WTC11 (cell line): Measurements from ENCODE around the gene HAUS2. TPM values are rescaled to one million over a fixed set of nuclear protein-coding genes. Genes with fewer than 3 reads are reported as not detected.

ENCODE experiments used
- ATAC-seq: fragments of 200-7000 bp; cut with Tn5 transposase; 2 replicates; pipeline ENCODE4 v1.10.0; 2021; ENCODE audit warnings: mild to moderate bottlenecking, moderate library complexity
- CTCF ChIA-PET: fragments of 300-600 bp; sonication (Branson Sonifier 250); formaldehyde crosslinking; loops from one replicate; lab custom pipeline; 2021; ENCODE audit warnings: antibody characterized with exemption; lab: Charles Lee
- POLR2A ChIA-PET: fragments of 350-600 bp; sonication (Branson Sonifier 250); formaldehyde crosslinking; loops from one replicate; lab custom pipeline; 2021; ENCODE audit warnings: antibody characterized with exemption; lab: Charles Lee
- DNase-seq: peaks from one replicate; pipeline ENCODE4 v3.0.0; 2021; ENCODE audit warnings: low spot score
- H3K27ac Mint-ChIP-seq: 2 replicates; pipeline ENCODE4 v1.8.0; 2021; ENCODE audit warnings: mixed read lengths
- H3K27me3 Mint-ChIP-seq: 2 replicates; pipeline ENCODE4 v1.8.0; 2021; ENCODE audit warnings: low read depth, mild to moderate bottlenecking, moderate library complexity, mixed read lengths
- H3K36me3 Mint-ChIP-seq: 2 replicates; pipeline ENCODE4 v1.8.0; 2021; ENCODE audit warnings: mixed read lengths
- H3K4me1 Mint-ChIP-seq: 2 replicates; pipeline ENCODE4 v1.8.0; 2022; ENCODE audit warnings: mixed read lengths
- H3K4me3 Mint-ChIP-seq: 2 replicates; pipeline ENCODE4 v1.8.0; 2021; ENCODE audit warnings: mild to moderate bottlenecking, moderate library complexity, mixed read lengths
- H3K9me3 Mint-ChIP-seq: 2 replicates; pipeline ENCODE4 v1.8.0; 2021; ENCODE audit warnings: mixed read lengths
- ATF2 ChIP-seq: sonication (generic); formaldehyde crosslinking; IDR thresholded peaks from 2 replicates; pipeline ENCODE4 v1.8.1; 2022; ENCODE audit warnings: low read depth, missing genetic modification reagents, borderline replicate concordance
- ATF6 ChIP-seq: sonication (generic); formaldehyde crosslinking; IDR thresholded peaks from 2 replicates; pipeline ENCODE4 v1.8.1; 2023; ENCODE audit warnings: mild to moderate bottlenecking, missing genetic modification reagents
- CDX4 ChIP-seq: fragments of 250-450 bp; sonication (Bioruptor Pico); IDR thresholded peaks from 2 replicates; pipeline ENCODE4 v1.9.0; 2021; ENCODE audit warnings: moderate library complexity, mild to moderate bottlenecking, inconsistent platforms, borderline replicate concordance
- CREB1 ChIP-seq: sonication (generic); formaldehyde crosslinking; IDR thresholded peaks from 2 replicates; pipeline ENCODE4 v1.8.0; 2023; ENCODE audit warnings: mild to moderate bottlenecking, missing genetic modification reagents
- GRHL2 ChIP-seq: fragments of 250-450 bp; sonication (Bioruptor Pico); IDR thresholded peaks from 2 replicates; pipeline ENCODE4 v1.8.0; 2022; ENCODE audit warnings: mild to moderate bottlenecking, moderate library complexity; ENCODE audit not compliant: insufficient replicate concordance, severe bottlenecking
- GTF2I ChIP-seq: fragments of 250-450 bp; sonication (Bioruptor Pico); conservative IDR thresholded peaks from 2 replicates; pipeline ENCODE4 v1.4.0; 2021; ENCODE audit warnings: mild to moderate bottlenecking
- HMGXB4 ChIP-seq: sonication (generic); formaldehyde crosslinking; IDR thresholded peaks from 2 replicates; pipeline ENCODE4 v1.8.1; 2023; ENCODE audit warnings: mild to moderate bottlenecking, moderate library complexity, missing genetic modification reagents
- IRF1 ChIP-seq: sonication (generic); formaldehyde crosslinking; IDR thresholded peaks from 2 replicates; pipeline ENCODE4 v1.8.0; 2023; ENCODE audit warnings: missing genetic modification reagents
- MXD4 ChIP-seq: fragments of 250-450 bp; sonication (Bioruptor Pico); IDR thresholded peaks from 2 replicates; pipeline ENCODE4 v1.8.0; 2021; ENCODE audit warnings: mild to moderate bottlenecking, moderate library complexity, borderline replicate concordance
- NFE2L1 ChIP-seq: sonication (generic); formaldehyde crosslinking; IDR thresholded peaks from 2 replicates; pipeline ENCODE4 v1.8.1; 2023; ENCODE audit warnings: missing genetic modification reagents
- NFYB ChIP-seq: sonication (generic); formaldehyde crosslinking; conservative IDR thresholded peaks from 2 replicates; pipeline ENCODE4 v1.8.0; 2022; ENCODE audit warnings: low read depth, missing genetic modification reagents
- OVOL2 ChIP-seq: fragments of 250-450 bp; sonication (Bioruptor Pico); IDR thresholded peaks from 2 replicates; pipeline ENCODE4 v1.9.0; 2021; ENCODE audit warnings: mild to moderate bottlenecking, borderline replicate concordance
- PREB ChIP-seq: sonication (generic); formaldehyde crosslinking; IDR thresholded peaks from 2 replicates; pipeline ENCODE4 v1.8.1; 2022; ENCODE audit warnings: mild to moderate bottlenecking, missing genetic modification reagents, moderate library complexity, borderline replicate concordance
- PRRX2 ChIP-seq: fragments of 250-450 bp; sonication (Bioruptor Pico); IDR thresholded peaks from 2 replicates; pipeline ENCODE4 v1.8.0; 2021; ENCODE audit warnings: mild to moderate bottlenecking
- RORB ChIP-seq: fragments of 250-450 bp; sonication (Bioruptor Pico); IDR thresholded peaks from 2 replicates; pipeline ENCODE4 v1.9.0; 2021; ENCODE audit warnings: mild to moderate bottlenecking
- SOX15 ChIP-seq: fragments of 250-450 bp; sonication (Bioruptor Pico); IDR thresholded peaks from 2 replicates; pipeline ENCODE4 v1.9.0; 2021; ENCODE audit warnings: mild to moderate bottlenecking
- SP1 ChIP-seq: sonication (generic); formaldehyde crosslinking; conservative IDR thresholded peaks from 2 replicates; pipeline ENCODE4 v1.8.1; 2022; ENCODE audit warnings: missing genetic modification reagents
- TEAD1 ChIP-seq: sonication (generic); formaldehyde crosslinking; IDR thresholded peaks from 2 replicates; pipeline ENCODE4 v1.8.0; 2022; ENCODE audit warnings: mild to moderate bottlenecking, missing genetic modification reagents
- TEAD4 ChIP-seq: sonication (generic); formaldehyde crosslinking; IDR thresholded peaks from 2 replicates; pipeline ENCODE4 v1.8.0; 2022; ENCODE audit warnings: mild to moderate bottlenecking, missing genetic modification reagents
- ZMAT4 ChIP-seq: fragments of 250-450 bp; sonication (Bioruptor Pico); IDR thresholded peaks from 2 replicates; pipeline ENCODE4 v1.9.0; 2021; ENCODE audit warnings: mild to moderate bottlenecking
- ZNF263 ChIP-seq: sonication (generic); formaldehyde crosslinking; IDR thresholded peaks from 2 replicates; pipeline ENCODE4 v1.8.1; 2022; ENCODE audit warnings: low read depth, mild to moderate bottlenecking, moderate library complexity, missing genetic modification reagents
- ZNF425 ChIP-seq: fragments of 250-450 bp; sonication (Bioruptor Pico); conservative IDR thresholded peaks from 2 replicates; pipeline ENCODE4 v1.9.0; 2021; ENCODE audit warnings: mild to moderate bottlenecking
- ZNF512 ChIP-seq: sonication (generic); formaldehyde crosslinking; IDR thresholded peaks from 2 replicates; pipeline ENCODE4 v1.8.1; 2022; ENCODE audit warnings: missing genetic modification reagents, borderline replicate concordance
- total RNA-seq: library from RNA; stranded (reverse); gene quantifications from 3 replicates; pipeline ENCODE4 v1.2.3, GENCODE V29; 2021

HAUS2 gene
- total RNA-seq, 1 experiment from 2014 or later, result 17.9 TPM

GRCh38 chr15:42533246-42533645 lies 15.4 kb upstream of the HAUS2 start (continued):
- no peak for TF ChIP-seq PREB (CRISPR knock-in tag)
- no peak for TF ChIP-seq RORB (CRISPR knock-in tag)
- no peak for TF ChIP-seq IRF1
- no peak for TF ChIP-seq ZNF425 (CRISPR knock-in tag)
- no peak for TF ChIP-seq ATF6 (CRISPR knock-in tag)
- no peak for TF ChIP-seq MXD4 (CRISPR knock-in tag)
- TF ChIP-seq TEAD1 (CRISPR knock-in tag), result no peak
- TF ChIP-seq CDX4, result no peak
- no peak for TF ChIP-seq NFYB
- no peak for TF ChIP-seq CREB1
- TF ChIP-seq OVOL2 (CRISPR knock-in tag), result no peak
- no peak for TF ChIP-seq ZMAT4

GRCh38 chr15:42544853-42545629 lies 3.6 kb upstream of the HAUS2 start:
- no peaks in the 10 kb centered on the region for H3K27me3 Mint-ChIP-seq
- CTCF ChIA-PET, result no interaction called here
- no peak overlapping the region for H3K4me3 Mint-ChIP-seq
- H3K9me3 Mint-ChIP-seq, result no peaks in the 10 kb centered on the region
- POLR2A ChIA-PET, result no interaction called here
- DNase-seq (no peak), ATAC-seq (no peak)
- peaks cover 13% of the 10 kb centered on the region for H3K4me1 Mint-ChIP-seq
- no peak overlapping the region for H3K27ac Mint-ChIP-seq
- peaks cover 8% of the 10 kb centered on the region; the same call in 1 of the 2 replicates for H3K36me3 Mint-ChIP-seq
- TF ChIP-seq ZNF263 (CRISPR knock-in tag) (no peak), GRHL2 (CRISPR knock-in tag) (no peak), TEAD4 (CRISPR knock-in tag) (no peak), ZNF512 (CRISPR knock-in tag) (no peak), SP1 (CRISPR knock-in tag) (no peak), ZMAT4 (no peak), GTF2I (no peak), SOX15 (CRISPR knock-in tag) (no peak), ATF2 (CRISPR knock-in tag) (no peak), NFE2L1 (CRISPR knock-in tag) (no peak), PRRX2 (no peak), HMGXB4 (CRISPR knock-in tag) (no peak)
